ENCODE data around the gene DNASE1L3. TPM values are rescaled to one million over a fixed set of nuclear protein-coding genes. Genes with fewer than 3 reads are reported as not detected.

DNASE1L3 gene
- total RNA-seq, 1 donor from 2014 or later = not detected

DNA sequence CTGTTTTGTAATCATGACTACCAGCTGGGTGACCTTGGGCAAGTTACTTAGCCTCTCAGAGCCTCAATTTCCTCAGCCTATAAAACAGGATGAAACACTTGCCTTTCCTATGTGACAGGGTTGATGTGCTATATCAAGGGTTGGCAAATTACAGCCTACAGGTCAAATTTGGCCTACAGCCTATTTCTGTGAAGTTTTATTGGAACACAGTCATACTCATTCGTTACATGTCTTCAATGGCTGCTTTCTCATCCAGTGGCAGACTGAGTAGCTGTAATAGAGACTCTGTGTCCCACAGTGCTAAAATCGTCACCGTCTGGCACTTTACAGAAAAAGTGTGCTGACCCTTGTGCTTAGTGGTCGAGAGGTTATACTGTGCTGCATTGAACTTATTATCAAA is 43.4 kb upstream of the DNASE1L3 start:
- Mint-ChIP-seq H3K36me3 (peaks cover 7% of the 10 kb centered on the region), H3K4me1 (ENCODE audit: unreplicated experiment) (peaks cover 29% of the 10 kb centered on the region), H3K9me3 (no peaks in the 10 kb centered on the region), H3K27ac (no peak overlapping the region), H3K27me3 (no peaks in the 10 kb centered on the region), H3K4me3 (no peak overlapping the region)
- DNase-seq (ENCODE audit: extremely low spot score, unreplicated experiment) = no peak
- TF ChIP-seq CTCF (conservative IDR thresholded peaks at IDR 0.05) = no peak

DNA sequence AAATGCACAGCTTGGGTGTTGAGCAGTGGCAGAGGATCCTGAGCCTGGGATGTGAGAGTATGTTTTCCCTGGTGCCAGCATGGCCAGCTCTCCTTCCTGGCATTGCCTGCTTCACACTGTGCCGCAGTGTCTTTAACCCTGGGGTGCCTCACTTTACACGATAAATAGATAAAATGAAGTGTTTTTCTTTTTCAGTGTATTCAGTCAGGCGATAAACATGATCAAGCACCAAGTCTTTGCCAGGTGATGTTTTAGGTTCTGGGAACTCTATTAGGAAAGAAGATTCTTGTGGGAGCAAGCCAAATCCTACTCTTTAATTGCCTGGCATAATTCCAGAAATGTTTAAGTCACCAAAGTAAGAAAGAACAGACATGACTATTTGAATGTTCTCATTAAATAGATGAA is 40.9 kb upstream of the DNASE1L3 start:
- no peak for DNase-seq (ENCODE audit: extremely low spot score, unreplicated experiment)
- no peaks in the 10 kb centered on the region for H3K36me3 Mint-ChIP-seq
- H3K9me3 Mint-ChIP-seq = no peaks in the 10 kb centered on the region
- no peak overlapping the region for H3K4me3 Mint-ChIP-seq
- no peak for TF ChIP-seq CTCF (conservative IDR thresholded peaks at IDR 0.05)
- H3K27me3 Mint-ChIP-seq = no peaks in the 10 kb centered on the region
- H3K4me1 Mint-ChIP-seq (ENCODE audit: unreplicated experiment) = peaks cover 25% of the 10 kb centered on the region
- no peak overlapping the region for H3K27ac Mint-ChIP-seq

DNA sequence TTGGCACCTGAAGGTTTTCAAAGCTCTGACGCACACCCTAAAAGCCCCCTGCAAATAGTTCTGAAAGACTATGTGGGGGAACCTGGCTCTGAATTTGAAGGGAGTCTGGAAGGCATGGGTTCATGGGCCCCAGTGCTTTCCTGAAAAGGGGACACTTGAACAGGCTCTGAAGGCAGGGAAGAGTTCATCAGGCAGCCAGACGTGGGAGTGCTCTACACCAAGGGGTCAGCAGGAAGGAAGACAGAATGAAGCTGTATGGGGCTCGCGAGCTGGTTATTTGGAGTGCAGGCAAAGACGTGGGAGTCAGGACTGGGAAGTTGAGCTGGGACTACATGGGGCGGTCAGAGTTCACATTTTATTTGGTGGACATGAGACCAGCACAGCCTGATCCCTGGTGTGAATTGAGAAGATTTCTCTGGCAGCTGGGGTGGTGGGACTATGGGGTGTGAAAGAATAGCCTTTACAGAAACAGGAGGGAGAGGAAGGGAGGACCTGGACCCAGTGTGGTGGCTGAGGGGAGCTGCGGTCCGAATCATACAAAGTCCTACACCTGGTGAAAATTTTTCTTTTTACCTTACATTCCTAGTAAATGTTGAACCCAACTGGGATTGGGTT is 39.4 kb upstream of the DNASE1L3 start:
- DNase-seq (ENCODE audit: extremely low spot score, unreplicated experiment) = no peak
- H3K27ac Mint-ChIP-seq = peak overlapping the region; percentile 9
- peak overlapping the region; percentile 14 for H3K4me3 Mint-ChIP-seq
- H3K36me3 Mint-ChIP-seq = no peaks in the 10 kb centered on the region
- no peaks in the 10 kb centered on the region for H3K27me3 Mint-ChIP-seq
- no peaks in the 10 kb centered on the region for H3K9me3 Mint-ChIP-seq
- peak; percentile 28 for TF ChIP-seq CTCF (conservative IDR thresholded peaks at IDR 0.05)
- peaks cover 34% of the 10 kb centered on the region for H3K4me1 Mint-ChIP-seq (ENCODE audit: unreplicated experiment)

DNA sequence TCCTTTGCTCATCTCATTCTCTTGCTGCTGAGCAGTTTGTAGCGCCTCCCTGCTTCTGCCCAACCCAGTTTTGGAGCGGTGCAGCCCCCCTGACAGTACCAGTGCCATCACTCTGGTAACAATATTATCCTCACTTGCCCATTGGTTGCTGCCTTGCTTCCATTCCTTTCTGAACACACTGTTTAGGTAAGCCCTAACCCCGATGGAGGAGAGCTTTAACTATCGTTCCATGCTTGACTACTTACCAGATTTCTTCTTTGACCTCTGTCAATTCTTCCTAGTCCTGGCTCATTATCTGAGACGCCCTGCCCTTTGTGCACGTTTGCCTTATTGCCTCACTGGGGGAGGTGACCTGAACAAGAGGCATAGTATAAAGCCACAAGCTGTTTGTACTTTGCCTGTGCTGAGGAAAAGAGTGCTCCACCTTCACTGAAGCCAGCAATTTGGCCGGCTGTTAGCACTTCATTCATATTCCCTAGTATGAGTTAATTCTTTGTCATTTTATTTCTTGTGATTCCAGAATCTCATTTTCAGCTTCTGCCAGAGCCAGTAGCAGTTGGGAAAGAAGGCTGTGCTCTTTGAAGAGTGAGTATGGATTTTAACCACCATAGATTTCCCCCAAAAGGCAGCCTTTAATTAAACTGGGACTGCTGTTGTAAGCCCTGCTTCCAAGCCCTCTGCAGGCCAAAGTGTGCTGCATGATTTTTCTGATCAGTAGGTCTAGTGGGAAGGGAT is 38.8 kb upstream of the DNASE1L3 start:
- no peak for DNase-seq (ENCODE audit: extremely low spot score, unreplicated experiment)
- Mint-ChIP-seq H3K36me3 (no peaks in the 10 kb centered on the region), H3K9me3 (no peaks in the 10 kb centered on the region), H3K27ac (peak overlapping the region; percentile 52), H3K4me1 (ENCODE audit: unreplicated experiment) (peaks cover 34% of the 10 kb centered on the region), H3K27me3 (no peaks in the 10 kb centered on the region), H3K4me3 (peak overlapping the region; percentile 12)
- peak; percentile 62 for TF ChIP-seq CTCF (conservative IDR thresholded peaks at IDR 0.05)

DNA sequence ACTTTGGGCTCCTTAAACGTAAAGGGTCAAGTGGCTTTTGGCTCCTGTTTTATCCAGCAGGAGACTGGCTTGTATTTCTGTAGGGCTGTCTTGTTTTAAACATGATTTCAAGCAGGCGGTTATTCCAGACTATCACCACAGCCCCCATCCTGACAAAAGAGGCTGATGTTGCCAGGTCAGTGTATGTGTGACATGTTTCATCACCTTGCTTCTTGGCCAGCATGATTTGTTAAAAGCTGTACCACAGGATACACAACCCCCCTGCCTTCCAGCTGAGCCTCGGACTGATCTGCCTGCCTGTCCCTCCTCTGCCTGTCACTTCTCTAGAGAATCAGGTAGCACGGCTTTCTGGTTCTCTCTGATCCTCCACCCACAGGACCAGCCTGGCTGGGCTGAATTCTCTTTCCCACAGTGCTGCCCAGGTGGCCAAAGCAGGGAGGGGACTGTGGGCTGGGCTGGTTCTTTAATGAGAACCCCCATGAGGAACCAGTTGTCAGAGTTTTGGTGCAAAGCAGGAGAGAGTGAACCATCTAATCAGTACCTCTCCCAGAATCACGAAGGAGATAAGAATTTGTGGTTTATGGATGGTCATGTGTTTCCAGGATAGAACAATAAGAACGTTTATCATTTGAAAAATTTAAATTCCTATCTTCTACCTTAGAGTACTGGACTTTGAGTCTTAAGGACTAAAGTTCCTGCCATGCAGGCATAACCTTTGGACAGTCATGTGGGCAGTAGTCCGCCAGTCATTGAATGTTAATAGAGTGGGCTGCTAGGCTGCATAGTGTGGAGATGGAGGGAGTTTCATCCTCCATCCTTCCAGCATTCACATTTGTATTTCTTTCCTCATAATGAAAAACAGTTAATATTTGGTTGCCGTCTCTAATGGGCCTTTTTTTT is 35.6 kb upstream of the DNASE1L3 start:
- TF ChIP-seq CTCF (conservative IDR thresholded peaks at IDR 0.05) = no peak
- no peak overlapping the region for H3K4me3 Mint-ChIP-seq
- peak overlapping the region; percentile 81 for H3K27ac Mint-ChIP-seq
- no peaks in the 10 kb centered on the region for H3K9me3 Mint-ChIP-seq
- no peaks in the 10 kb centered on the region for H3K36me3 Mint-ChIP-seq
- no peak for DNase-seq (ENCODE audit: extremely low spot score, unreplicated experiment)
- peaks cover 27% of the 10 kb centered on the region for H3K4me1 Mint-ChIP-seq (ENCODE audit: unreplicated experiment)
- H3K27me3 Mint-ChIP-seq = no peaks in the 10 kb centered on the region
